Activated gamma-delta T cell (primary cell): Measurements from ENCODE around the gene SLC17A7.

Experiments used
- DNase-seq: peaks from one replicate; lab custom pipeline; 2025; lab: John Stamatoyannopoulos, UW

The SLC17A7 gene

GRCh38 chr19:49408816-49409440 lies 32.4 kb downstream of the SLC17A7 start:
- no peak for DNase-seq

GRCh38 chr19:49407482-49408015 lies 33.8 kb downstream of the SLC17A7 start:
- no peak for DNase-seq

DNA sequence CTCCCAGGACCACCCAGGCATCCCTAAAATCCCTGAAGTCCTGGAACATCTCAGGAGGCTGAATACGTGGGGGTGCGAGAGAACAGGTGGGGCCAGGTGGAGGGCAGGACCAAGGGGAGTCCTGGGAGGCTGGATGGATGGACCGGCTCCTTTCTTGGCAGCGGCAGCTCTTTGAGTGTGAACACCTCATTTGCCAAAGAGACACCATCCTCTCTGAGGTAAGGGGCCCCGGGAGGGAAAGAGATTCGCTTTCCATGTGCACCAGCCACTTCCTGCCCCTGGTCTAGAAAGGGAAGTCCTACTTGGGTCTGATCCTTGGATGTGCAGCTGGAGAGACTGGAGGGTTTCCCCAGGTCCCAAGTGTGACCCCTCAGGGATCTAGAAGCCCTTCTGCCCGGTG lies 34.2 kb downstream of the SLC17A7 start:
- DNase-seq, result no peak

DNA sequence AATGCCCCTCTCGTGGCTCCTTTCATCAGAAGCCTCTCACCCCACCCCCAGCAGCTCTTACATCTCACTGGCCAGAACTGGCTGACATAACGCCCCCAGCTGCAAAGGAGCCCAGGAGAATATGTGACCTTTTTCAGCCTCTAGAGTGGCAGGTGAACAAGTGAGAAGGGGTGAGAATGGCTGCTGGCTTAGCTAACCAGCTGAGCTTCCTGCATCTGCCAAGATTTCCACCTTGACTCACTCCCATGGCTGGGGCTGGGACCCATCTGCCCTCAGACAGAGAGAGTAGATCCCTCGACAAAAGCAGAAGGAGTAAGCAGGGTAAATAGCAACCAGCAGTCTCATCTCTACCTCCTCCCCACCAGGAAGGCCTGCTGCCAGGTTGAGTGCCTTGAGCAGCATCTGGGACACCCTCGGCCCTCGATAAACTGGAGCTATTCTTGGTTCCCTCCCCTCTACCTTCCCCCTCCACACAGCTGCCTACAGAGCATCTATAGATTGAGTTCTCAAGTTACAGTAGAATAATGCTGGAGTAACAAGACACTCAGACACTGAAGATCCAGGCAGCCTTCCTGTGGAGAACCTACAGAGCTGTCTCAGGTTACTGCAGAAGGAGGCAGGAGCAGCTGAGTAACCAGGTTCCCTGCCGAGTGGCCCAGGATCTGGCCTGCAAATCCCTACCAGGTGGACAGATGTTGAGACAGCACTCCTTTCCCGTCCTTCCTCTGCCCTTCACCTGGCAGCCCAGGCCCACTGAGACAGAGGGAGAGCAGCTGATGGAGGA lies 37.7 kb downstream of the SLC17A7 start:
- DNase-seq, result no peak

DNA sequence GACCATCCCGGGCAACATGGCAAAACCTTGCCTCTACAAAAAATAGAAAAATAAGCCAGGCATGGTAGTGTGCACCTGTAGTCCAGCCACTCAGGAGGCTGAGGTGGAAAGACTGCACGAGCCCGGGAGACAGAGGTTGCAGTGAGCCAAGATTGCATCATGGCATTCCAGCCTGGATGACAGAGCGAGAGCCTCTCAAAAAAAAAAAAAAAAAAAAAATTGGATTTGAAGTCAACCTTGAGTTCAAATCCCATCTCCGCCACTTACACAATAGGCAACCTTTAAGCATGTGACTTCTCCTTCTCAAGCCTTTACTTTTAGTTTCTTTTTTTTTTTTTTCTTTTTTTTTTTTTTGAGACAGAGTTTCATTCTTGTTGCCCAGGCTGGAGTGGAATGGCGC lies 41.3 kb downstream of the SLC17A7 start:
- no peak for DNase-seq

DNA sequence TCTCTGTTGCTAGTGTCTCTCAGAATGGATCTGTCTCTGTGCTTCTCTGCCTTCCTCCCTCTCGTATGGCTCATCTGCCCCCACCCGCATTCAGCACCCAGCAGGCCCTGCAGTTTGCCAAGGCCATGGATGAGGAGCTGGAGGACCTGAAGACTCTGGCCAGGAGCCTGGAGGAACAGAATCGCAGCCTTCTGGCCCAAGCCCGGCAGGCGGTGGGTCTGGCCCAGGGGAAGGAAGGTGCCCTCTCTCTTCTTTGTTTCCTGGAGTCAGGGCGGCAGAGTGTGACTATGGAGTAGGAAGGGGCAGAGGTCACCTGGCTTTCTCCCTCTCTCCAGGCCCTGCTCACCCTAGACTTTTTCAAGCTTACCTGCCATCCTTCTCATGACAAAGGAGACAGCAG lies 42.4 kb downstream of the SLC17A7 start:
- DNase-seq, result no peak

DNA sequence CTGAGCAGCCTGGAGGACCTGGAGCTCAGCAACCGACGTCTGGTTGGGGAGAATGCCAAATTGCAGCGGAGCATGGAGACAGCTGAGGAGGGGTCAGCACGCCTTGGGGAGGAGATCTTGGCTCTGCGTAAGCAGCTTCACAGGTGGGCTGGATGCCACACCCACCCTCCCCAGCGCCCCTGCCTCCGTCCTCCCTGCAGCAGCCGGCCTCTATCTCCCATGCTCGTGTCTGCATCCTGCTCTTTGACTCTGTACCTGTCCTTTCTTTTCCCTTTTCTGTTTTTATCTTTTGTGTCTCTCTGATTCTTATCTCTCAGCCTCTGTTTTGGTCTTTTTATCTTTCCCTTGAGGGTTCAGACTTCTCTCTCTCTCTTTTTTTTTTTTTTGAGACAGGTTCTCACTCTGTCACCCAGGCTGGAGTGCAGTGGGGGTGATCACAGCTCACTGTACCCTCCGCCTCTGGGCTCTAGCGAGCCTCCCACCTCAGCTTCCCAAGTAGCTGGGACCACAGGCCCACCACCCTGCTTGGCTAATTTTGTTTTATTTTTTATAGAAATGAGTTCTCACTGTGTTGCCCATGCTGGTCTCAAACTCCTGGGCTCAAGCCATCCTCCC lies 43.2 kb downstream of the SLC17A7 start:
- DNase-seq, result no peak

DNA sequence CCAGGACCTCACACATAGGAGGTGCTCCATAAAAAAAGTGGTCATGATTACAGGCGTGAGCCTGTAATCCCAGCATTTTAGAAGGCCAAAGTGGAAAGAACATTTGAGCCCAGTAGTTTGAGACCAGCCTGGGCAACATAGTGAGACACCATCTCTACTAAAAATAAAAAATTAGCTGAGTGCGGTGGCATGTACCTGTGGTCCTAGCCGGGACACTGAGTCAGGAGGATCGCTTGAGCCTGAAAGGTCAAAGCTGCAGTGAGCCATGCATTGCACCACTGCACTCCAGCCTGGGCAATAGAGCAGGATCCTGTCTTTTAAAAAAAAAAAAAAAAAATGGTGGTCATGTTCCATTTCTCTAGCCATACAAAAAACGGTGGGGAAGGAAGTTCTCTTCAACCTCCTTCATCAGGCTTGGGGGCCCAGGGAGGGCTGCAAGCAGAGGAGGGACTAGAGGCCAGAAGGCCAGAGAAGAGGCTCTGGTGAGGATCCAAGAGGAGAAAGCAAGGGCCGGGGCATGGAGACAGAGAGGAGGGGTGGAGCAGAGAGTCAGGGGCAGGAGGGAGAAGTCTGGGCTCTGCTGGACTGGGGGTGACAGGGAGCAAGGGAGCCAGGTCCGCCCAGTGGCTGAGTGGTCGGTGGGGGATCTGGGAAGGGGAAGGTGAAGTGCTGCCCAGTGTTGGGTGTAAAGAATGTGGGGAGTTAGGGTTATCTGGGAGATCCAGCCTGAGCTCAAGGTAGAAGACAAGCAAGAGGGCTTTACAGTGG lies 44.4 kb downstream of the SLC17A7 start:
- no peak for DNase-seq

- DNase-seq, result no peak
Observed at GRCh38 chr19:49395581-49396407, 45.5 kb downstream of the SLC17A7 start.

GRCh38 chr19:49393881-49394280 lies 47.4 kb downstream of the SLC17A7 start:
- DNase-seq, result no peak

DNA sequence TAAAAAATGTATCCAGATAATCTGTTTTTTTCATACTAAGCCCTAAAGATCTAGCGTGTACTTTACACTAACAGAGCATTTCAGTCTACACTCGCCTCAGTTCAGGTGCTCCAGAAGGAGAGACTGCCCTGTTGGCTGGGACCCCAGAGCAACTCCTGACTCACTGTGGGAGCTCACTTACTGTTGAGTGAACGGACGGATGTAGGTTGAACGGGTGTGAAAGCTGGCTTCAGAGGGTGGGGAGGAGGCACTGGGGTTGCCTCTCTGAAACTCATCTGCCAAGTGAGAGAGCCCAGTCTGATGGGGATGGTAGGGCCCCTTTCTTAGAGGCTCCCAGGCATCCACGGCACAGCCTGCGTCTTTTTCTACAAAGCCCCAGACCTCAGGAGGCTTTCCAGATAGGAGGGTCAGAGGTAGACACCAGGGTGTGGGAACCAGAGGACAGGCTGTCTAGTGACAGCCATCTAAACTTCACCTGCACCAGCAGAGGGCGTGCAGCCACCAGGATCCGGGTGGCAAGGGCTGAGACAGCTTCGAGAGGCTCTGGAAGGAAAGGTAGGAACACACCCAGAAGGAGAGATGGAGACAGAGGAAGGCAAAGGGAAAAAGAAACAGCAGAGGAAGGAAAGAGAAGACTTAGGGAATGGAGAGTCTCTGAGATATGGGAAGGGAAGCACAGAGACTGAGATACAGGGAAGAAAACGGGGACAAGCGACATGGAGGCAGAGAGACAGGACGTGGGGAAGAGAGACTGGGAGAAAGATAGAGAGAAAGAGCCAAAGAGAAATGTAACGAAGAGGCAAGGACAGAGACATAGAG lies 49.5 kb downstream of the SLC17A7 start:
- DNase-seq, result peak; percentile 28

GRCh38 chr19:49390929-49391359 lies 50.4 kb downstream of the SLC17A7 start:
- DNase-seq, result no peak

DNA sequence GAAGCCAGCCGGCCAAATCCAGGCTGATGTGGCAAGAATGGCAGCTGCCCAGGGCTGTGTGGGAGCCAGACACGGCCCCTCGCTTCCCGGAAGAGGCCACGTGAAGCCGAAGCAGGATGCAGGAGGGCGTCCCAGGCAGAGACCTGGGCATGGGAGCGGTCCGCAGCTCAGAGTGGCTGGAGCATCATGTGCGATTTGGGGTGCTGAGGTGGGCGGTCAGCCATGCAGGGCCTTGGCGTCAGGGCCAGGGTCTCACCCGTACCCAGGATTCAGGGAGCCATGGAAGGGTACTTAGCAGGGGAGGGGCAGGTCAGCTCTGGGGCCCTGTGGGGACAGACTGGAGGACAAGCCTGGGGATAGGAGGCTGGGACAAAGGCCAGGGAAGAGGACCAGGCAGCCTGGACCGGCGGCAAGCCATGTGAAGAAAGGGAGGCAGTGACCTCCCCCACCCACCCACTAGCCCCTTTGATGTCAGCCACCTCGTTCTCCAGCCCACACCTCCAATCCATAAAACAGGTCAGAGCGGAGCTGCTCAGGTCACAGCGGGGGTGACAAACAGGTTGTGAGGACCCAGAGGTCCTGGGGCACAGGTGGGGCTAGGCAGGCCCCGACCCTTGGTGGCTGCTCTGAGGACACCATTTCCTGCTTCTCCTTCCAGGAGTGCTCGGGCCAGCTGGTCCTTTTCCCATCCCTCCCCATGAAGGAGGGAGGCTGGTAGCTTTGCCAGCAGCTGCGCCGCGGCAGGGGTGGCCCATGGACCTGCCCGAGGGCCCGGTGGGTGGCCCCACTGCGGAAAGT lies 51.0 kb downstream of the SLC17A7 start:
- no peak for DNase-seq

- DNase-seq, result no peak
Observed at GRCh38 chr19:49389406-49389805, 51.9 kb downstream of the SLC17A7 start.

GRCh38 chr19:49387936-49388372 lies 53.4 kb downstream of the SLC17A7 start, which contains the start of gene KASH5:
TSS of gene KASH5 (plus strand) at chr19:49388249. CDS start at chr19:49390884, 2,635 bp downstream.
- peak; percentile 64 for DNase-seq

DNA sequence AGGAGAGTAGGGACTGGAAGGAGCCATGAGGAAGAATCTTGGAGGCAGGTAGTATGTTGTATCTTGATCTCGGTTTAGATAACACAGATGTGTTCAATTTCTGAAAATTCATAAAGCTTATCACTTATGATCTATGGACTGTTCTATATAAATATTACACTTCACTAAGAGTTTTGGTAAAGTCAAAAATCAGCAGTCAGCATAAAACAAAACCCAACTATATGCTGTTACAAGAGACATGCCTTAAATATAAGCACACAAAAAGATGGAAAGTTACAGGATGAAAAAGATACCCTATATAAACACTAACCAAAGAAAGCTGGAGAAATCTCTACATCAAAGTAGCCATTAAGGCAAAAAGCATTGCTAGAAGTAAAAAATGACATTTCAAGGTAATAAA lies 57.7 kb downstream of the SLC17A7 start:
- no peak for DNase-seq

DNA sequence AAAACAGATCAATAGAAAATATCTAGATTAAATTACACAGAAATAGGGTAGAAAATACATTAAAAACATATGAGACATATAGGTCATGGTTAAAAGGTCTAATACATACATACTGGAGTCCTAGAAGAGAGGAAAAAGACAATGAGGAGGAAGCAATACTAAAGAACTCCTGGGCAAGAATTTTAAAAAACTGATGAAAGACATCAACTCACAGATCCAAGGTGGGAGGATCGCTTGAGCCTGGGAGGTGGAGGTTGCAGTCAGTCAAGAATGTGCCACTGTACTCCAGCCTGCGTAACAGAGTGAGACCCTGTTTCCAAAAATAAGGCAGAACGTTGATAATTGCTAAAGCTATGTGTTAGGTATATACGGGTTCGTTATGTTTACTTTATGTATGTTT lies 58.7 kb downstream of the SLC17A7 start:
- DNase-seq, result no peak

DNA sequence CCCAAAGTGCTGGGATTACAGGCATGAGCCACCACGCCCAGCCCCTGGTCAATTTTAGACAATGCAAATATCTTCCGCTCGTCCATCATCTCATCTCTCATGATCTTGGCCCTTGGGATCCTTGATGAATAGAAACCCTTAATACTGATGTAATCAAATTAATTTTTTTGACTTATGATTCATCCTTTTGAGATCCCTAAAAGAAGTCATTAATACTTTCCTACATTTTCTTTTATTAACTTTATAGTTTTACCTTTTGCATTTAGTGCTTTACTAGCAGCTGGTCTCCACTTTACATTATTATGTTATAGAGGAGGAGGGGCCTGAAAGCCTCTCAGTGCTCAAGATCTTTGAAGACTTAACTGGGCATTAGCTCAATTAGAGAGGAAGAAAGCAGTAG lies 60.9 kb downstream of the SLC17A7 start:
- DNase-seq, result no peak
